Activated T-helper 2 cell treated with anti-CD3 and anti-CD28 coated beads, Interferon-gamma antibody, Interleukin-2, Interleukin-4, amounts not matched to agents 10 μg/mL and 5 μg/mL and 100 μg/mL, durations not matched to agents 14 hours and 24 hours and 36 hours (primary cell): Measurements from ENCODE around the gene ZNF672. TPM values are rescaled to one million over a fixed set of nuclear protein-coding genes. Genes with fewer than 3 reads are reported as not detected.
A peak's percentile ranks its signal among the peaks of the same experiment; 100 is the strongest.

Experiments used
- DNase-seq: peaks from one replicate; pipeline ENCODE4 v3.0.0; 2021; ENCODE audit warnings: low spot score
- H3K27ac Mint-ChIP-seq: one replicate; pipeline ENCODE4 v1.8.0; 2021; ENCODE audit warnings: mixed read lengths
- H3K27me3 Mint-ChIP-seq: one replicate; pipeline ENCODE4 v1.8.0; 2021; ENCODE audit warnings: low read depth, mixed read lengths
- H3K36me3 Mint-ChIP-seq: one replicate; pipeline ENCODE4 v1.8.0; 2021; ENCODE audit warnings: low read depth, mixed read lengths
- H3K4me1 Mint-ChIP-seq: one replicate; pipeline ENCODE4 v1.8.0; 2021; ENCODE audit warnings: low read depth, mixed read lengths
- H3K4me3 Mint-ChIP-seq: one replicate; pipeline ENCODE4 v1.8.0; 2021; ENCODE audit warnings: low read depth, mild to moderate bottlenecking, moderate library complexity, mixed read lengths
- H3K9me3 Mint-ChIP-seq: one replicate; pipeline ENCODE4 v1.8.0; 2021; ENCODE audit warnings: mixed read lengths
- intact Hi-C: fragments of 100-400 bp; cut with micrococcal nuclease; formaldehyde crosslinking; loops from one replicate; pipeline ENCODE4 v1.15.1; 2023
- total RNA-seq: library from RNA; stranded (reverse); gene quantifications from 2 replicates; pipeline ENCODE4 v1.2.3, GENCODE V29; 2022

Gene ZNF672
- total RNA-seq, 1 donor from 2014 or later = 51.6 TPM

DNA sequence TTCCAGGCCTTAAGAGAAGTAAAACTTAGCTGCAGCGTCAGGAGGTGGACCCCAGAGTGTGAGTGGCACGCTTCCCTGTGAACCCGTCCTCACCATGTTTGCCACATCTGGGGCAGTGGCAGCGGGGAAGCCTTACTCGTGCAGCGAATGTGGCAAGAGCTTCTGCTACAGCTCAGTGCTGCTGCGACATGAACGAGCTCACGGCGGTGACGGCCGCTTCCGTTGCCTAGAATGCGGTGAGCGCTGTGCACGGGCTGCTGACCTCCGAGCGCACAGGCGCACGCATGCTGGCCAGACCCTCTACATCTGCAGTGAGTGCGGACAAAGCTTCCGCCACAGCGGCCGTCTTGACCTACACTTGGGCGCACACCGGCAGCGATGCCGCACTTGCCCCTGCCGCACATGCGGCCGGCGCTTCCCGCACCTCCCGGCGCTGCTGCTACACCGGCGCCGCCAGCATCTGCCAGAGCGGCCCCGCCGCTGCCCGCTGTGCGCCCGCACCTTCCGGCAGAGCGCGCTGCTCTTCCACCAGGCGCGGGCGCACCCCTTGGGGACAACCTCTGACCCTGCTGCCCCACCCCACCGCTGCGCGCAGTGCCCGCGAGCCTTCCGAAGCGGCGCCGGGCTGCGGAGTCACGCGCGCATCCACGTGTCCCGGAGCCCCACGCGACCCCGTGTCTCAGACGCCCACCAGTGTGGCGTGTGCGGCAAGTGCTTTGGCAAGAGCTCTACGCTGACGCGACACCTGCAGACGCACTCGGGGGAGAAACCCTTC, 9.3 kb downstream of the ZNF672 start:
- Mint-ChIP-seq H3K27ac (no peak overlapping the region), H3K4me1 (peaks cover 1% of the 10 kb centered on the region), H3K4me3 (no peak overlapping the region), H3K9me3 (no peaks in the 10 kb centered on the region), H3K27me3 (no peaks in the 10 kb centered on the region), H3K36me3 (peaks cover 42% of the 10 kb centered on the region)
- intact Hi-C loops = no loop called here
- no peak for DNase-seq

DNA sequence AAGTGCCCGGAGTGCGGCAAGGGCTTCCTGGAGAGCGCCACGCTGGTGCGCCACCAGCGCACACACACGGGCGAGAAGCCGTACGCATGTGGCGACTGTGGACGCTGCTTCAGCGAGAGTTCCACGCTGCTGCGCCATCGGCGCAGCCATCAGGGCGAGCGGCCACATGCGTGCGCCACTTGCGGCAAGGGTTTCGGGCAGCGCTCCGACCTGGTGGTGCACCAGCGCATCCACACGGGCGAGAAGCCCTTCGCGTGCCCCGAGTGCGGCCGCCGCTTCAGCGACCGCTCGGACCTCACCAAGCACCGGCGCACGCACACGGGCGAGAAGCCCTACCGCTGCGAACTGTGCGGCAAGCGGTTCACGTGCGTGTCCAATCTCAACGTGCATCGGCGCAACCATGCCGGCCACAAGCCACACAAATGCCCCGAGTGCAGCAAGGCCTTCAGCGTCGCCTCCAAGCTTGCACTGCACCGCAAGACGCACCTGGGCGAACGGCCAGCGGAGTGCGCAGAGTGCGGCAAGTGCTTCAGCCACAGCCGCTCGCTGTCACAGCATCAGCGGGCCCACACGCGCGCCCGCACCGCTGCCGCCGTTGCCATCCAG, 10.0 kb downstream of the ZNF672 start:
- H3K4me1 Mint-ChIP-seq = no peaks in the 10 kb centered on the region
- H3K9me3 Mint-ChIP-seq = no peaks in the 10 kb centered on the region
- intact Hi-C loops = no loop called here
- no peaks in the 10 kb centered on the region for H3K27me3 Mint-ChIP-seq
- no peak overlapping the region for H3K27ac Mint-ChIP-seq
- DNase-seq = no peak
- H3K36me3 Mint-ChIP-seq = peaks cover 41% of the 10 kb centered on the region
- no peak overlapping the region for H3K4me3 Mint-ChIP-seq

DNA sequence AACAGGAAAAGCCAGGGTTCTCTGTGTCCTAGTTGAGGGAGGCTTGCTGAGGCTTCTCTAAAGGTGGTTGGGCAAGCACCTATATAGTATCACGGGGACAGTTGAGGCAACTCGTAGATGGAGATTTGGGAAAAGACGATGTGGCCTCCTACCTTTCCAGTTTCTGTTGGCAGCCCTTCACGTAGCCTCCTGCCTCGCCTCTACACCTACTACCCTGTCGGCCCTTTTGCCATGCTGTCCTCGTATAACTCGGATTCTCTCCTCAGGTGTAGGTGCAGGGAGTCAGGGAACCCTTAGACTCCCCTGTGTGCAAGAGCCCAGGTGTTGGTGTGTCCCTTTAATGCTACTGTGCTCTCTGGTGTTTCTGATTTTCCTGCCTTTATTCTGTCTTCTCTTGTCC, 10.6 kb downstream of the ZNF672 start:
- Mint-ChIP-seq H3K4me3 (no peak overlapping the region), H3K27ac (no peak overlapping the region), H3K9me3 (no peaks in the 10 kb centered on the region), H3K27me3 (no peaks in the 10 kb centered on the region), H3K4me1 (no peaks in the 10 kb centered on the region), H3K36me3 (peaks cover 41% of the 10 kb centered on the region)
- DNase-seq = no peak
- intact Hi-C loops = no loop called here

DNA sequence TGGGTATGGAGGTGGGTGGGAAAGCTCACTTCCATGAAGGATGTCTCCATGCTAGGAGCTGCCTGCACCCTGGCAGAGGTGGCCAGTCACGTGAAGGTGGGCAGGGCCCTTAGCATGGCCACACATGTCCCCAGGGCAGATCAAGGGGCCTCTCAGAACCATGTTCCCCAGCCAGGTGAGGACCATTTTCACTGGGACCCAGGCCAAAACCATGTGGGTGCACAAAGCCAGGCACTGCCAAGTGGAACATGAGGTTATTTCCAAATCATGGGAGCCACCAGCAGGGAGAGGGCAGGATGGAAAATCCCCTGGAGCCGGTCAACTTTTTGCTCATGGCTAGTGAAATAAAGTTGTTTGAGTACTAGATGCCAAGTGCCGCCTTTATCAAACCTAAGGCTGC, 11.1 kb downstream of the ZNF672 start:
- H3K4me1 Mint-ChIP-seq = peaks cover 4% of the 10 kb centered on the region
- H3K36me3 Mint-ChIP-seq = peaks cover 43% of the 10 kb centered on the region
- no peak overlapping the region for H3K4me3 Mint-ChIP-seq
- no peaks in the 10 kb centered on the region for H3K9me3 Mint-ChIP-seq
- no peaks in the 10 kb centered on the region for H3K27me3 Mint-ChIP-seq
- H3K27ac Mint-ChIP-seq = no peak overlapping the region
- intact Hi-C loops = no loop called here
- no peak for DNase-seq

DNA sequence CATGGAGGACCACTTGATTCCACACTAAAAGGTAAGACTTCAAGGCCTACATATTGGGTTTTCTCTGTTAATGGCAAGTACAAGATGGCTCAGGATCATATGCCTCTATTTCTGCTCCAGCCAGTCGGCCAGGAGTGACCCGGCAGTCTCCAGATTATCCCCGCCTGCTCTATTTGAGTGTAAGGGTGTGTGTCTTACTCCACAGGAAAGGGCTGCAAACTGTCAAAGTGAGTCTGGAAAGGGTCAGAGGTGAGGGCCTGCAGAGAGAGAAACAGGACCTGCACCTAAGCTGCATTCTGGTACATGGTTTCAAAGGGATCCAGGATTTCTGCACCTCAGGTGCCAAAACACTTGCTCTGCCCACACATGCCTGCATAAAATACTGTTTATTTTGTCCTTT, 11.6 kb downstream of the ZNF672 start:
- H3K27ac Mint-ChIP-seq = no peak overlapping the region
- H3K4me3 Mint-ChIP-seq = no peak overlapping the region
- H3K36me3 Mint-ChIP-seq = peaks cover 43% of the 10 kb centered on the region
- no peaks in the 10 kb centered on the region for H3K9me3 Mint-ChIP-seq
- peaks cover 5% of the 10 kb centered on the region for H3K4me1 Mint-ChIP-seq
- no peak for DNase-seq
- intact Hi-C loops = no loop called here
- H3K27me3 Mint-ChIP-seq = no peaks in the 10 kb centered on the region

DNA sequence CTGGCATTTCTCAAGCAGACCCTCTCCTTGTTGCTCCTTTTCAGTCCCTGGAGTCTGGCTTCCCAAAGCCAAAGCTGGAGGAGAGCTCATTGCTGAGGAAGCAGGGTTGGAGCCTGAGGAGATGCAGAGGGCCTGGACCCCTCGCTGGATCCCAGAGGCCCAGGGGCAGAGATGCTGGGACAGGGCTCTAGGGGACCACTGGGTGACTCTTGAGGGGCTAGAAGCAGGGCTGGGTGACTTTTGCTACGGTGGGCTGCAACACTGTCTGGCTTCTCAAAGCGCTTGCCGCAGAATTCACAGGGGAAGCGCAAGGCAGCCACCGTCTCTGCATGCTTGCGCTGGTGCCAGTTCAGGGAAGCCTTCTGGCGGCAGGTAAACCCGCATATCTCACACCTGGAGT, 12.1 kb downstream of the ZNF672 start:
- no peak overlapping the region for H3K4me3 Mint-ChIP-seq
- H3K27me3 Mint-ChIP-seq = no peaks in the 10 kb centered on the region
- H3K4me1 Mint-ChIP-seq = peaks cover 10% of the 10 kb centered on the region

DNA sequence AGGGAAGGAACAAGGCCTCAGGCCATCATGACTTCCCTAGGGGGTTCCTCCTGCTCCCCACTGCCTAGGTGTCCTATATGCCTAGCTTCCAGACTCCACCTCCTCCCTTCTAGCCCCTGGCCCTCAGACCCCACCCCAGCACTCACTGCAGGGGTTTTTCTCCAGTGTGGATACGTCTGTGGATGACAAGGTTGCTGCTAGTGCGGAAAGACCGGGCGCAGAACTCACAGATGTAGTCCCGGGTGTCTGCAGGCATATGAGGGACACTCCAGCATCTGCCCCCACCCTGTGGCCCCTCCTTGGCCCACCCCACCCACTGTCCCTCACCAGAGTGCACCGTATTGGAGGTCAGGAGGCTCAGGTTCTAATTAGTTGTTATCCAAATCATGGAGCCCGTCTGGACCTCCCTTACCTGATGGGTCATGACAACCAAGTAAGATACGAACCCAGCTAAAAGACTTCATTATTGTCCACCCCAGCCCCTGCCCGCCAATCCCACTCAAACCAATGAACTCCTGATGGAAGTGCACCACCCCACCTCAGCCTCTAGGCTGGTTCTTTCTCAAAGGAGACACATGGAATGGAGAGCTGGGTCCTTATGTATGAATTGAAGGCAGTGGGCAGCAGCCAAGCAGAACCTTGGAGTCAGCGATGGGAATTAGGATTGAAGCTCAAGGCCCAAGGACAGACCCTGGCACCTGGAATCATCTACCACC, 12.7 kb downstream of the ZNF672 start:
- DNase-seq = no peak
- intact Hi-C loops = no loop called here
- no peak overlapping the region for H3K27ac Mint-ChIP-seq
- H3K4me1 Mint-ChIP-seq = peaks cover 12% of the 10 kb centered on the region
- H3K4me3 Mint-ChIP-seq = no peak overlapping the region
- no peaks in the 10 kb centered on the region for H3K27me3 Mint-ChIP-seq
- no peaks in the 10 kb centered on the region for H3K9me3 Mint-ChIP-seq
- peaks cover 48% of the 10 kb centered on the region for H3K36me3 Mint-ChIP-seq

More for the DNA sequence above, 12.1 kb downstream of the ZNF672 start:
- DNase-seq = no peak
- Mint-ChIP-seq H3K27ac (no peak overlapping the region), H3K9me3 (no peaks in the 10 kb centered on the region), H3K36me3 (peaks cover 47% of the 10 kb centered on the region)
- intact Hi-C loops = no loop called here

DNA sequence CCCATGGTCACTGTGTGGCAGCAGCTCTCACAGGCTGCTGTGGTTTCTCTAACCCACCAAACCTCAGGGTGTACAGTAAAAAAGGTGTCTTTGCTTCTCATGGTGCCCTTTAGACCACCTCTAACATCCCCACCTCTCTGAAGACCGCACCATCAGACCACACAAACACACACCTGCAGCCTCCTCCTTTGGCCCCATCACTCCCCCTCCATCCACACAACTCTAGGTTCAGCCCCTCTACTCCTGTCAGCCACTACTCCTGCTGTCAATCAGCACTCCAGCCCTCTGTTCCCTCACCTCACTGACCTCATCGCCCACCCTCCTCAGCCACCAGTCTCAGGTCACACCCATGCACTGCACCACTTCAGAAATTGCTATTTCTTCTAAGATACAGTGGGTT, 13.4 kb downstream of the ZNF672 start:
- H3K36me3 Mint-ChIP-seq = peaks cover 48% of the 10 kb centered on the region
- no peaks in the 10 kb centered on the region for H3K27me3 Mint-ChIP-seq
- H3K4me3 Mint-ChIP-seq = no peak overlapping the region
- H3K27ac Mint-ChIP-seq = no peak overlapping the region
- no peak for DNase-seq
- intact Hi-C loops = no loop called here
- no peaks in the 10 kb centered on the region for H3K9me3 Mint-ChIP-seq
- H3K4me1 Mint-ChIP-seq = peaks cover 15% of the 10 kb centered on the region

DNA sequence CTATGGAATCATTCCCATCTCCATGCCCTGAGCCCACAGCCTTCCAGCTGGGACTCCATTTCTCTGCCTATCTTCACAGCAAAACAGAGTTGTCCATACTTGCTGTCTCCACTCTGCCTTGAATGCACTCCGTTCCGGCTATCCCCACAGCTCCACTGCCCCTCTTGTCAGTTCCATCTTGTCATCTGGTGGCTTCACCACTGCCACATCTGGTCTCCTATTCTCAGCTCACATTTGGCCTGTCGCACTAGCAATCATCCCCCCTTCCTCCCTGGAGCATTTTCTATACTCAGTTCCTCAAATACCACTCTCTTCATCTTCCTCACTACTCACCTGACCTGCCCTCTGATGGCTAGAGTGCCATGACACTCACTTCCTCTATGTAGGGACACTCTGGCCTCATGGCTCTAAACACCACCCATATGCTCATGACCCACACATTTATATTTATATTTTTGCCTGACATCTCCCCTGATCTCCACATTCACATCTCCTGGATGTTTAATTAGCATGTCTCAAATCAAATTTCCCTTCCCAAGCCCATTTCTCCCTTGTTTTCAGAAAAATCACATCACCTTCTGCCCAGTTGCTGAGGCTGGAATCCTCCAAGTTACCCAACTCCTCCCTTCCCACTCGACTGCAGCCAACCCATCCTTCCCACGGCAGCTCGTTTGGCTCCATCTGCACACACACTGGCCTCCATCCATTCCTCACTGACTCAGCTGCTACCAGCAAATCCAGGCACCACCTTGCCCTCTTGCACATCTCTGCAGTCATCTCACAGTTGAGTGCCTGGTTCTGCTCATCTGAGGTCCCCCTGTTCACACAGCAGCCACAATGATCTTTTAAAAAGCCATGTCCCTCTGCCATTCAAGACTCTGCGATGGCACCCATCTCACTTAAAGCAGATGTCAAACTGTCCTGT, 14.7 kb downstream of the ZNF672 start:
- Mint-ChIP-seq H3K4me3 (no peak overlapping the region), H3K9me3 (no peaks in the 10 kb centered on the region), H3K4me1 (peaks cover 19% of the 10 kb centered on the region), H3K27me3 (no peaks in the 10 kb centered on the region), H3K27ac (no peak overlapping the region), H3K36me3 (peaks cover 45% of the 10 kb centered on the region)
- DNase-seq = no peak
- intact Hi-C loops = no loop called here

DNA sequence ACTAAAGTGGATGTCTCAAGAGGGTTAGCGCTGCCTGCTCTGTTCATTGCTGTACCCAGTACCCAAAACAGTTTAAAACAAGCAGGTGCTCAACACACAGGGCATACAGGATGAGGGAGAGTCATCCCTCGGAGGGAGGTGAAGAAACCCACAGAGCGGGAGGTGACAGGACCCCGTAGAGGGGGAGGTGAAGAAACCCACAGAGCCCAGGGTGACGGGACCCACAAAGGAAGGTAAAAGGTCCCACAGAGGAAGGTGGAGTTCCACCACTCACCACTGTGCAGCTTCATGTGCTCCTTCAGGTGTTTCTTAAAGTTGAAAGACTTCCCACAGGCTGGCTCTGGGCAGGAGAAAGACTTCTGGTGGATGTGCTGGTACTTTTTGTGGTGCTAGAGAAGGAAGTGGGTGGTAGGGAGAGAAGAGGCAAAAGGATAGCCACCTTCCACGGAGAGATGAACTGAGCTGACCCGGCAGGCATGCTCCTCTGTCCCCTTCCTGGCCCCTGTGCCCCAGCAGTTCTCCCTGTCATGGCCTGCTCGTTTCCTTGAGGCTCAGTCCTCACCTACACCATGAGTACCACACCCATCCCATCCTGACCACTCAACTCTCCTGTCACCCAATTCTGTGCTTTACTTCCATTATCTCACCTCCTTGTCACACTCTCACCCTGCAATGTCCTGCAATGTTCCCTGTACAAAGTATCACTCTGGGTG, 15.8 kb downstream of the ZNF672 start:
- DNase-seq = no peak
- no peak overlapping the region for H3K4me3 Mint-ChIP-seq
- H3K4me1 Mint-ChIP-seq = peaks cover 21% of the 10 kb centered on the region
- peaks cover 42% of the 10 kb centered on the region for H3K36me3 Mint-ChIP-seq
- H3K27ac Mint-ChIP-seq = peak overlapping the region; percentile 3
- no peaks in the 10 kb centered on the region for H3K27me3 Mint-ChIP-seq
- intact Hi-C loops = no loop called here
- no peaks in the 10 kb centered on the region for H3K9me3 Mint-ChIP-seq

DNA sequence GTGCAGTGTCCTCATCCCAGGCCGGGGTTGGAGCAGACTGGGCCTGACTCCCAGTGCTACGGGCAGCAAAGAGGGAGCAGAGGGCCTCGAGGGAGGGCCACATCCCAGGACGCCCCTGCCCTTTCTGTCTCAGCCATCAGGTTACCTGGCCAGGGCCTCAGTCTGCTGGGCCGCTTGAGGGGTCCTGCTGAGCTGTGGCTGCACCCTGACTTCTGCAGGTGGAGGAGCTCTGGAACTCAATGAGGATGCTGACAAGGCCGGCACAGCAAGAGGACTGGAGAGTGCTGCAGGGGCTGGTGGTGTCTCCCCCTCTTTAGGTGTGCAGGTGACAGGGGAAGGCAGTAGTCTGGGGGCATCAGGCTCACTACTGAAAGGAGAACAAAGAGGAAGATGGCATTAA, 17.6 kb downstream of the ZNF672 start:
- DNase-seq = no peak
- Mint-ChIP-seq H3K4me1 (peaks cover 30% of the 10 kb centered on the region), H3K27me3 (no peaks in the 10 kb centered on the region), H3K36me3 (peaks cover 32% of the 10 kb centered on the region), H3K27ac (no peak overlapping the region), H3K4me3 (no peak overlapping the region), H3K9me3 (no peaks in the 10 kb centered on the region)
- intact Hi-C loops = no loop called here

DNA sequence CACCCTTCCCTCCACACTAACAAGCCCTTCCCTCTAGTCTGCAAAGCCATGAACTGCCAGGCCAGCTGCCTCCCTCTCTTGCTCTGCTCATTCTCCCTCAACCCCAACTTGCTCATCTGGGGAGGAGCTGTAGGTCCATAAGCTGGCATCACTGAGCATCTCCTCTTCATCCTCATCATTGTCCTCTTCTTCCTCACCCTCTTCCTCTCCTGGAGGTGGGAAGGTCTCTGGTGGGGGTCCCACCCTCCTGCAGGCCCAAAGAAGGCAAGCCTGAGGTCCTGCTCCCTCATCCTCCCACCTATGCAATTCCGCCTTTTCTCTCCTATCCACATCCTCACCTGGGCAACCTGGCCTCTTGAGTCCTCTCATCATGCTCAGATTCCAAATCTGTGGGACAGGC, 18.2 kb downstream of the ZNF672 start:
- H3K4me3 Mint-ChIP-seq = no peak overlapping the region
- DNase-seq = no peak

More for the DNA sequence above, 18.2 kb downstream of the ZNF672 start:
- Mint-ChIP-seq H3K9me3 (no peaks in the 10 kb centered on the region), H3K36me3 (peaks cover 32% of the 10 kb centered on the region), H3K27me3 (no peaks in the 10 kb centered on the region), H3K27ac (no peak overlapping the region), H3K4me1 (peaks cover 30% of the 10 kb centered on the region)
- intact Hi-C loops = no loop called here
